ENCODE measurements around the gene CELSR1.
"Not testable (repeated sequence)": the region's sequence is repeated elsewhere in the genome, so short reads cannot be mapped to it uniquely, and the experiment has no call there.

CELSR1 gene

GRCh38 chr22:46525389-46526243, 11.8 kb downstream of the CELSR1 start:
- no peak for TF ChIP-seq POLR2AphosphoS5 (IDR thresholded peaks at IDR 0.05; ENCODE audit: low read depth, low read length)
- TF ChIP-seq TAF1 (IDR thresholded peaks at IDR 0.05; ENCODE audit: borderline replicate concordance, low read depth, low read length) = no peak
- TF ChIP-seq POLR2A (IDR thresholded peaks at IDR 0.05; ENCODE audit: low read depth, low read length) = no peak
- no peak for DNase-seq (ENCODE audit: insufficient read length)
- no peak for FAIRE-seq

- no peak for TF ChIP-seq POLR2A (IDR thresholded peaks at IDR 0.05; ENCODE audit: low read depth, low read length)
- no peak for TF ChIP-seq POLR2AphosphoS5 (IDR thresholded peaks at IDR 0.05; ENCODE audit: low read depth, low read length)
- TF ChIP-seq TAF1 (IDR thresholded peaks at IDR 0.05; ENCODE audit: borderline replicate concordance, low read depth, low read length) = no peak
- FAIRE-seq = no peak
- no peak for DNase-seq (ENCODE audit: insufficient read length)
Observed at GRCh38 chr22:46524203-46524740, 13.1 kb downstream of the CELSR1 start.

- DNase-seq (ENCODE audit: insufficient read length) = no peak
- TF ChIP-seq TAF1 (IDR thresholded peaks at IDR 0.05; ENCODE audit: borderline replicate concordance, low read depth, low read length) (no peak), POLR2A (IDR thresholded peaks at IDR 0.05; ENCODE audit: low read depth, low read length) (no peak), POLR2AphosphoS5 (IDR thresholded peaks at IDR 0.05; ENCODE audit: low read depth, low read length) (no peak)
- FAIRE-seq = no peak
Observed at GRCh38 chr22:46522797-46523196, 14.6 kb downstream of the CELSR1 start.

- DNase-seq (ENCODE audit: insufficient read length) (no peak), FAIRE-seq (no peak)
- TF ChIP-seq TAF1 (IDR thresholded peaks at IDR 0.05; ENCODE audit: borderline replicate concordance, low read depth, low read length) (no peak), POLR2AphosphoS5 (IDR thresholded peaks at IDR 0.05; ENCODE audit: low read depth, low read length) (no peak), POLR2A (IDR thresholded peaks at IDR 0.05; ENCODE audit: low read depth, low read length) (no peak)
Observed at GRCh38 chr22:46521994-46522393, 15.4 kb downstream of the CELSR1 start.

- DNase-seq (ENCODE audit: insufficient read length) (no peak), FAIRE-seq (no peak)
- TF ChIP-seq POLR2AphosphoS5 (IDR thresholded peaks at IDR 0.05; ENCODE audit: low read depth, low read length) (no peak), TAF1 (IDR thresholded peaks at IDR 0.05; ENCODE audit: borderline replicate concordance, low read depth, low read length) (no peak), POLR2A (IDR thresholded peaks at IDR 0.05; ENCODE audit: low read depth, low read length) (no peak)
Observed at GRCh38 chr22:46520880-46521279, 16.5 kb downstream of the CELSR1 start.

GRCh38 chr22:46519377-46519776, 18.0 kb downstream of the CELSR1 start:
- FAIRE-seq = no peak
- DNase-seq (ENCODE audit: insufficient read length) = no peak
- no peak for TF ChIP-seq POLR2A (IDR thresholded peaks at IDR 0.05; ENCODE audit: low read depth, low read length)

- no peak for DNase-seq (ENCODE audit: insufficient read length)
- TF ChIP-seq POLR2A (IDR thresholded peaks at IDR 0.05; ENCODE audit: low read depth, low read length) (no peak), POLR2AphosphoS5 (IDR thresholded peaks at IDR 0.05; ENCODE audit: low read depth, low read length) (no peak), TAF1 (IDR thresholded peaks at IDR 0.05; ENCODE audit: borderline replicate concordance, low read depth, low read length) (no peak)
- FAIRE-seq = no peak
Observed at GRCh38 chr22:46518542-46519325, 18.7 kb downstream of the CELSR1 start.

GRCh38 chr22:46518038-46518437, 19.4 kb downstream of the CELSR1 start:
- FAIRE-seq (no peak), DNase-seq (ENCODE audit: insufficient read length) (no peak)
- TF ChIP-seq POLR2A (IDR thresholded peaks at IDR 0.05; ENCODE audit: low read depth, low read length) (no peak), POLR2AphosphoS5 (IDR thresholded peaks at IDR 0.05; ENCODE audit: low read depth, low read length) (no peak), TAF1 (IDR thresholded peaks at IDR 0.05; ENCODE audit: borderline replicate concordance, low read depth, low read length) (no peak)

- no peak for TF ChIP-seq POLR2AphosphoS5 (IDR thresholded peaks at IDR 0.05; ENCODE audit: low read depth, low read length)
- TF ChIP-seq TAF1 (IDR thresholded peaks at IDR 0.05; ENCODE audit: borderline replicate concordance, low read depth, low read length) = no peak
- no peak for TF ChIP-seq POLR2A (IDR thresholded peaks at IDR 0.05; ENCODE audit: low read depth, low read length)
- DNase-seq (ENCODE audit: insufficient read length) (no peak), FAIRE-seq (no peak)
Observed at GRCh38 chr22:46517255-46517761, 20.1 kb downstream of the CELSR1 start.

- FAIRE-seq (no peak), DNase-seq (ENCODE audit: insufficient read length) (no peak)
- no peak for TF ChIP-seq POLR2A (IDR thresholded peaks at IDR 0.05; ENCODE audit: low read depth, low read length)
- no peak for TF ChIP-seq TAF1 (IDR thresholded peaks at IDR 0.05; ENCODE audit: borderline replicate concordance, low read depth, low read length)
- no peak for TF ChIP-seq POLR2AphosphoS5 (IDR thresholded peaks at IDR 0.05; ENCODE audit: low read depth, low read length)
Observed at GRCh38 chr22:46516638-46517037, 20.8 kb downstream of the CELSR1 start.

- not testable (repeated sequence) for FAIRE-seq; DNase-seq (ENCODE audit: insufficient read length)
Observed at GRCh38 chr22:46516112-46516487, 21.3 kb downstream of the CELSR1 start.

Data from GM12892 (cell line).